HG02571 (cell line): ENCODE data around the gene PCNP.
"Not testable (repeated sequence)": the region's sequence is repeated elsewhere in the genome, so short reads cannot be mapped to it uniquely, and the experiment has no call there.

Source experiments
- ATAC-seq: cut with Tn5 transposase; IDR thresholded peaks from one replicate; pipeline ENCODE4 v1.9.1; 2021; ENCODE audit warnings: mild to moderate bottlenecking, moderate library complexity; ENCODE audit not compliant: unreplicated experiment

PCNP gene

DNA sequence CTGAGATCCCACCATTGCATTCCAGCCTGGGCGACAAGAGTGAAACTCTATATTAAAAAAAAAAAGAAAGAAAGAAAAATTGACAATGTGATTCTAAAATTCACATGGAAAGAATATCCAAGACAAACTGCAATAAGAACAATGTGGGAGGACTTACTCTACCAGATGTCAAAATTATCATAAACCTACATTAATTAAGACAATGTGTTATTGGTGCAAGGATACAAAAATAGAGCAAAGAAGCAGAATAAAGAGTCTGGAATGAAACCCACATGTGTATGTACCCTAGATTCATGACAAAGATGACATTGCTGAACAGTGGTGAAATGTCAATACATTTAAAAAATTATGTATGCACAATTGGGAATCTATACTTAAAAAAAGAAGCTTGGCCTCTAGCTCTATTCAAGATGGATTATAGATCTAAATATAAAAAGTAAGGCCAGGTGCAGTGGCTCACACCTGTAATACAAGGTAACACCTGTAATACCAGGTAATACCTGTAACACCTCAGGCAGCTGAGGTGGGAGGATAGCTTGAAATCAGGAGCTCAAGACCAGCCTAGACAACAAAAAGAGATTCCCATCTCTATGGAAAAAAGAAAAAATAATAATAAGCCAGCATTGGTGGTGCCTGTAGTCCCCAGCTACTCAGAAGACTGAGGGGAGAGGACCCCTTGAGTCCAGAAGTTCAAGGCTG is 57.3 kb downstream of the PCNP start:
- no peak for ATAC-seq

DNA sequence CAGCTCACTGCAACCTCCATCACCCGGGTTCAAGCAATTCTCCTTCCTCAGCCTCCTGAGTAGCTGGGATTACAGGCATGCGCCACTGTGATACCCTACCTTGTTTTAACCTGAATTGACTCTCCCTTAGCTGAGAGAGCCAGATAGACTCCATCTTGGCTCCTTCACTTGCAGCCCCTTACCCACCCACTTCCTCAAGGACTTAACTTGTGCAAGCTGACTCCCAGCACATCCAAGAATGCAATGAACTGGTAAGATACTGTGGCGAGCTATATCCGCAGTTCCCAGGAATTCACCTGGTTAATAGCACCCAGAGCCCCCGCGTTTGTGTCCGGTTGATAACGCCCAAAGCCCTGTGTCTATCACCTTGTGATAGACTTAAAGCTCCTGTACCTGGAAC is 58.0 kb downstream of the PCNP start:
- not testable (repeated sequence) for ATAC-seq

- no peak for ATAC-seq
Measured at GRCh38 chr3:101632586-101632985, 58.6 kb downstream of the PCNP start.

GRCh38 chr3:101633186-101633585 is 59.2 kb downstream of the PCNP start:
- no peak for ATAC-seq

DNA sequence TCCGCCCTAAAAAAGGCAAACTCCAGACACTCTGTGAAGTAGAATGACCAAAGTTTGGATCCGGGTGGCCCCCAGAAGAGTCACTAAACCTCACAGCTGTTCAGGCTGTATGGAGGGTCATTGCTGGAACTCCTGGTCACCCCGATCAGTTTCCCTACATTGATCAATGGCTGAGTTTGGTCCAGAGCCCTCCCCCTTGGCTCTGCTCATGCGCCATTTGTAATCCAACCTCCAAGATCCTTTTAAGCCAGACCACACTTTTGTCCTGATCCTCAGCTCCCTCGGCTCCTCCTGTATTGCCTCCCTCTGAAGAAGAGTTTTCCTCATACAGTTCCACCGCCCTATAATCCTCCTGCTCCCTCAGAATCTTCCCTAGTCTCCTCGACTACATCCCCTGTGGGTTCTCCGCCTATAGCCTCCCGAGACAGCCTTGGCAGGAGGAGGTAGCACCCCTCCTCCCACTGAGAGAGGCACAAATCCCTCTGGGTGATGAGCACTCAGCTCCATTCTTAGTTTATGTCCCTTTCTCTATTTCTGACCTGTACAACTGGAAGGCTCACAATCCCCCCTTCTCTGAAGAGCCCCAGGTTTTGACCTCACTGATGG is 60.7 kb downstream of the PCNP start:
- no peak for ATAC-seq

- ATAC-seq: no peak
Measured at GRCh38 chr3:101635345-101635744, 61.4 kb downstream of the PCNP start.

DNA sequence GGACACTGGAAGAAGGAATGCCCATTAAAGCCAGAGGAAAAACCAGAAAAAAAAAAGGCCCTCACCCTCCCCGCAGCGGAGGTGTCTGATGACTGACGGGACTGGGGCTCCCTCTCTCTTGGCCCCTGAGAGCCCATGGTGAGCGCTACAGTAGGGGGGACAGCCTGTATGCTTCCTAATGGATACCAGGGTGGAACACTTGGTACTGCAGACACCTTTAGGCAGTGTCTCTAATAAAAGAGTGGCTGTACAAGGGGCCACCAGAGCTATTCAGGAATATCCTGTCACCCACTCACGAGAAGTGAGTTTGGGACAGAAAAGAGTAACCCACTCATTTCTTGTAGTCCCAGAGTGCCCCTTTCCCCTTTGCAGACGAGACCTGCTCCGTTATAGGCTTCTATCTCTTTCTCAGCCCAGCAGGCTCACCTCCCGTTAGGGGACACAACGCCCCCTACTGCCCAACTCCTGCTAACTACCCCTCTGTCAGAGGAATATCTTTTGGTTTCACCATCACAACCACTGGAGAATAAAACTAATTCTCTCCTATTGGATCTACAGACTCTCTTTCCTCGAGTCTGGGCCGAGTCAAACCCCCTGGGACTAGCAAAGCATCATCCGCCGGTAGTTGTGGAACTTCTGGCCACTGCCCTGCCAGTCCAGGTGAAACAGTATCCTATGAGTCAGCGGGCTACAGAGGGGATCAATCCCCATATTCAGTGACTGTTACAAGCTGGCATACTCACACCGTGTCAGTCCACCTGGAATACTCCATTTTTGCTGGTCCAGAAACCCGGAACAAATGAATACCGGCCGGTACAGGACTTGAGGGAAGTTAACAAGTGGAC is 62.2 kb downstream of the PCNP start:
- peak; percentile 90 for ATAC-seq

DNA sequence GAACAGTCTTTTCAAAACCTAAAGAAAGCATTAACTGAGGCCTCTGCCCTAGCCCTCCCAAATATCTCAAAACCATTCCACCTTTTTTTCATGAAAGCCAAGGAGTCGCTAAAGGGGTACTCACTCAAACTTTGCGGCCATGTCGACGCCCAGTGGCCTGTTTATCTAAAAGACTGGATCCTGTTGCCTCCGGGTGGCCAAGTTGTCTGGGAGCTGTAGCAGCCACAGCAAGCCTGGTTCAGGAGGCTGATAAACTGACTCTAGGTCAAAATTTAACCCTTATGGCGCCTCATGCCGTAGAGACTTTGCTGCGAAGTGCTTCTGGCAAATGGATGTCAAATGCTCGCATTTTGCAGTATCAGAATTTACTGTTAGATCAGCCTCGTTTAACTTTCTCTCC is 63.5 kb downstream of the PCNP start:
- ATAC-seq: no peak

DNA sequence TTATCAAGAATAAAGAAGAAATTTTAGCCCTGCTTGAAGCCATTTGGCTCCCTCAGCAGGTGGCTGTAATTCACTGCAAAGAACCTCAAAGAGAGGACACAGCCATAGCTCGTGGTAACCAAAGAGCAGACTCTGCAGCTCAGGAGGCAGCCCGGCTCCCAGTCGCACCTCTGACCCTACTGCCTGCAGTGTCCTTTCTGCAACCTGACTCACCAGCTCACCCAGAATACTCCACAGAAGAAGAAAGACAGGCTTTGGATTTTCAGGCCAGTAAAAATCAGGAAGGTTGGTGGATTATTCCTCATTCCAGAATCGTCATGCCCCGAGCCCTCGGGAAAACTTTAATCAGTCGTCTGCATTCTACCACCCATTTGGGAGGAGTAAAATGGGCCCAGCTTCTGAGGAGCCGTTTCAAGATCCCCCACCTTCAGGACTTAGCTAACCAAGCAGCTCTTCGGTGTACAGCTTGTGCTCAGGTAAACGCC is 64.3 kb downstream of the PCNP start:
- no peak for ATAC-seq

DNA sequence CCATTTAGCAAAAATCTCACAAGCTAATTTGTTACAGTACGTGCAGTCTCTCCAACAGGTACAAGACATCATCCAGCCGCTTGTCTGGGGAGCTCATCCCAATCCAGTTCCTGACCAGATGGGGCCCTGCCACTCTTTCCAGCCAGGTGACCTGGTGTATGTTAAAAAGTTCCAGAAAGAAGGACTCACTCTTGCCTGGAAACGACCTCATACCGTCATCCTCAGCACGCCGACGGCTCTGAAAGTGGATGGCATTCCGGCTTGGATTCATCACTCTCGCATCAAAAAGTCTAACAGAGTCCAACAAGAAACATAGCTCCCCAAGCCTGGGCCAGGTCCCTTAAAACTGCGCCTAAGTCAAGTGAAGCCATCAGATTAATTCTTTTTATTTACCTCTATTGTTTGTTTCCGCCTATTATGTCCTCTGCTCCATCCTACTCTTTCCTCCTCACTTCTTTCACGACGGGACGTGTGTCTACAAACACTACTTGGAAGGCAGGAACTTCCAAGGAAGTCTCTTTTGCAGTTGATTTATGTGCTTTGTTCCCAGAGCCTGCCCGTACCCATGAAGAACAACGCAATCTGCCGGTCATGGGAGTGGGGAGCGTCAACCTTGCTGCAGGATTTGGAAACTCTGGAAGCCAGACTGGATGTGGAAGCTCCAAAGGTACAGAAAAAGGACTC is 65.4 kb downstream of the PCNP start:
- no peak for ATAC-seq

DNA sequence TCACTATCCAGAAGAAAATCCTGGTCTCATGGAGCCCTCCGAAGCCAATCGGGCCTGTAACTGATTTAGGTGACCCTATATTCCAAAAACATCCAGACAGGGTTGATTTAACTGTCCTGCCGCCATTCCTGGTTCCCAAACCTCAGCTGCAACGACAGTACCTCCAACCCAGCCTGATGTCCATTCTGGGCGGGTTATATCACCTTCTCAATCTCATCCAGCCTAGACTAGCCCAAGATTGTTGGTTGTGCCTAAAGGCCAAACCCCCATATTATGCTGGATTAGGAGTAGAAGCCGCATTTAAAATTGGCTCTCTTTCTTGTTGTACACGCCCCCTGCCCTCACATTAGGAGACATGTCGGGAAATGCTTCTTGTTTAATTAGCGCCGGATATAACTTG is 66.3 kb downstream of the PCNP start:
- ATAC-seq: no peak

- not testable (repeated sequence) for ATAC-seq
Measured at GRCh38 chr3:101641397-101642115, 67.6 kb downstream of the PCNP start.

GRCh38 chr3:101642441-101642840 is 68.5 kb downstream of the PCNP start:
- no peak for ATAC-seq

DNA sequence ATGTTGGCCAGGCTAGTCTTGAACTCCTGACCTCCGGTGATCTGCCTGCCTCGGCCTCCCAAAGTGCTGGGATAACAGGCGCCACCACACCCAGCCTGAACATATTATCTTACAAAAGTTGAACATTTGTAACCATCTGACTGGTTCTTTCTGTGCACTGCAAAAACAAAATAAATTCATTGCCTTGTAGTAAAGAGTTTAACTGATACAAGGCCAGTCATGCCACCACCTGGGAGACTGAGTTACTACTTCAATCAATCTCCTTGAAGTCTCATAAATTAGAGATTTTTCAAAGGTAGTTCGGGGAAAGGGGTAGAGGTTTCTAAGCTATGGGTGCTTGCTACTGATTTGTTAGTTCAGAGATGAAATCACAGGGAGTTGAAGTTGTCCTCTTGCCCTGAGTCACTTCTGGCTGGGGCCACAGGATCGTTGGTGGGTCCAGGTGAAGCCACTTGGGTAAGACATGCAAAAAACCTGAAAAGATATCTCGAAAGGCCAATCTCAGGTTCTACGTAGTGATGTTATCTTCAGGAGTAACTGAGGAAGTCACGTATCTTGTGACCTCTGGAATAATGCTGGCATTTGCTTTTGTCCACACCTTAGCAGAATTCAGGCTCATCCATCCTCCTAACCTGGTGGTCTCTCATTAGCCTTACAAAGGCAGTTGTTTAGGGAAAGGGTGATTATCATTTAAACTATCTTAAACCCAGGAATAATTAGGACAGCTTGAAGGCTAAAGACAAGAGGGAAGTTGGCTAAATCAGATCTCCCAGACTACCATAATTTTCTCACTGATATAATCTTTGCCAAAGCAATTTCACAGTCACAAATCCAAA is 69.2 kb downstream of the PCNP start:
- ATAC-seq: no peak
